HG03196 (cell line): Measurements from ENCODE around the gene FAM124B.
A peak's percentile ranks its signal among the peaks of the same experiment; 100 is the strongest.
"Not testable (repeated sequence)": the region's sequence is repeated elsewhere in the genome, so short reads cannot be mapped to it uniquely, and the experiment has no call there.

ENCODE experiments used
- ATAC-seq: cut with Tn5 transposase; IDR thresholded peaks from one replicate; pipeline ENCODE4 v1.9.1; 2021; ENCODE audit not compliant: unreplicated experiment

The FAM124B gene

GRCh38 chr2:224382973-224383555 is 18.8 kb downstream of the FAM124B start:
- no peak for ATAC-seq

- not testable (repeated sequence) for ATAC-seq
These were observed 19.6 kb downstream of the FAM124B start for GRCh38 chr2:224382280-224382647.

GRCh38 chr2:224381521-224382279 is 20.2 kb downstream of the FAM124B start:
- ATAC-seq, result no peak

GRCh38 chr2:224379986-224380385 is 21.9 kb downstream of the FAM124B start:
- ATAC-seq, result no peak

DNA sequence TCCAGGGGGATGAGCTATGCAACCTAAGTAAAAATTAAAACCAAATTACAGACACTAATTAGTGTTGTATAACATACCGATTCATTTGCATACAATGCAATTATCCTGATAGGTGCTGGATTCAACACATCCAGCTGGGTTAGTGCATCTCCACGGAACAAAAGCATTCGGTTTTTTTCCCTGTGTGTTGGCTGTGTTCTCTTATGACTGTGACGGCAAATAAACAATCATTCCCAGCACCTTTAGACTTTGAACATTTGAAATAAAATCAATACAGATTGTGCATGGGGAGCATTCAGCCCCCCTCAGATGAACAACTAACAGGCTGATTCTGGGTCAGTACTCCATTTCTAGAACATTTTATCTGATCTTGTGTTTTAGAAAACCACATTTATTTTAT is 22.7 kb downstream of the FAM124B start:
- ATAC-seq, result no peak

DNA sequence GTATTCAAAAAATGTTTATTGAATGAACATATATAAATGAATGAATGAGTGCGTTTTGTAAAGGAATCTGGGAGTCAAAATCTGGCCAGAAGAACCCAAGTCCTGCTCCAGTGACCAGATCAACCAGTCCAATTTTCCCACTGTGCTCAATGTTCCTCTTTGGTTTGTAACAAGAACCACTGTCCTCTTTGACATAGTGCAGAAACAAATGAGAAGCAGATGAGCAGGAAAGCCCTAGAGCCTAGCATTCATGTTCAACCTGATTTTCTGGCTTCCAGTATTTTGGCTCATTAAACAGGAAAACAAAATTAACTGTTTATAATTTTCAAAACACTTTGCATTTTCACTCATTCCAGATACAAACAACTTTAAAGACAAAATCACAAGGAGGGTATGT is 23.2 kb downstream of the FAM124B start:
- no peak for ATAC-seq

DNA sequence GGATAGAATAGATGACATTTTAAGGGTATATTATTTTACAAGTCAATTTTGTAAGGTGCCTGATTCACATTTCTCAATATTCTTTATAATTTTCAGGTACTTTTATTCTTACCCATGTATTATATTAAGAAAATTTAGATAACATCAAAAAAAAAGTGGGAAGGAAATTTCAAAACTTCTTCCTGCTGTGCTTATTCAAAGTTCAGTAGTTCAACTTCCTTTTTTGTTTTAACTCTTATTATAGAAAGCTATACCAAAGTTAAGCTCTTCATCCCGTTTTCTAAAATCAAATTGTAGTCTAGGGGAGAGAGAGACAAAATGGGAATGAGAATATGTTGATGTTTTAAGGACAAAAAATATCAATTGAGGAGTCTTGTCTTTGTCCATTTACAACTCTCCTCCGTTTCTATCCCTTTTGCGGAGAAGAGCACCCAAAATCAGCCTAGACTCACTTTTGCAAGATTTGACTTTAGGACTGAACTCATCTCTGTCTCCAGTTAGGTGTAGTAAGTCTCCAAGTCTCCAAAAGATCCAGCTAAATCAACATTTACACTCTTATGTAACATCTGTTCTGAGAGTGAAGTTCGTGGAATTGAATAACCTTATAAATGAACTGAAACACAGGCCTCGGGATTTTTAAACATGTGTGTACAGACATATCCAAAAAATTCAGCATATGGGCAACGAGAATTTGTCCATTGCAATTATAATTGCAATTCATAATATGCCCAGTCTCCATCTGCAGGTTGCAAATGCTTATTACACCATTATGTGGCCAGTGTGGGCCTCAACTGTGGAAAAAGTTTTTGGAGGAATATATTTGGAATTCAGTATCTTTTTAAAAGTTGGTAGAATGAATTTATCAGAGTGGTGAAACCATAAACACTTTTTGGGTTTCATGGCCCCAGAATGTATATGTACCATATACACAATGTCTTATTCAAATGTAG is 23.9 kb downstream of the FAM124B start:
- ATAC-seq, result no peak

- no peak for ATAC-seq
These were observed 29.3 kb downstream of the FAM124B start for GRCh38 chr2:224372641-224373040.

- no peak for ATAC-seq
These were observed 32.8 kb downstream of the FAM124B start for GRCh38 chr2:224369028-224369632.

GRCh38 chr2:224366267-224366844 is 35.6 kb downstream of the FAM124B start:
- ATAC-seq, result no peak

DNA sequence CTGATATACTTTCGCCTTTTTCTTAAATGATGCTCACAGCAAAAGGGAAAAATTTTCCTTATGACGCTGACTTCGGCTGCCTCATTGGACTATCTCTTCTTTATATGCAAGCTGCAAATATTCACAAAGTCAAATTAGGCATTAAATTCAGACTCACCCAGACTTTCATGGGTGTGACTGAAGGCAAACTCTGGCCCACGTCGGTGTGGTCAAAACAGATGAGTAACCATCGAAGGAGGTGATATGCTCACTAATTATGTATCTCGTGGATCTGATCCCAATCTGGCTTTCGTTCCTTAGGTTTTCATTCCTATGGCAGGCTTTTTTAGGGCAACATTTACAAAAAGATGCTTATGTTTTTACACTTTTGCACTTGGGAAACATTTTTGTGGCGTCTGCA is 36.6 kb downstream of the FAM124B start:
- ATAC-seq, result no peak

GRCh38 chr2:224363281-224363680 is 38.6 kb downstream of the FAM124B start:
- no peak for ATAC-seq

- no peak for ATAC-seq
These were observed 39.8 kb downstream of the FAM124B start for GRCh38 chr2:224362094-224362493.

DNA sequence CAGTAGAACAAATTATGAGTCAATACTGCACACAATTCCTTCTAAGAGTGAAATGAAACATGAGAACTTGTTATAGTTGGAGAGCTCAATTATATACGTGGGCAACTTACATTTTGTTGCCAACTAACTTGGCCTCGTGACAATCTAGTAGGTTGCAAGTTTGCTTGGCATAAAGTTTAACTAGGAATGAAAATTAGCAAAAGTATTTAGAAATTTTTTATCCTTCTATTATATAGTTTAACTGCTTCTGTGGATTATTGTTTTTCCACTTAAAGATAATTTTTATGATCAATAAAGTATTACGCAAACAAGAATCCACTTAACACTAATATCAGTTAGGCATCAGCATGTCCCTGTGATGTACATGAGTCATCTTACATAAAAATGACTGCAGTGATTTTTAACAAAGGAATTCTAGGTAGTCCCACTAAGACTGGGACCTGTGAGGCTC is 41.1 kb downstream of the FAM124B start:
- ATAC-seq, result no peak

DNA sequence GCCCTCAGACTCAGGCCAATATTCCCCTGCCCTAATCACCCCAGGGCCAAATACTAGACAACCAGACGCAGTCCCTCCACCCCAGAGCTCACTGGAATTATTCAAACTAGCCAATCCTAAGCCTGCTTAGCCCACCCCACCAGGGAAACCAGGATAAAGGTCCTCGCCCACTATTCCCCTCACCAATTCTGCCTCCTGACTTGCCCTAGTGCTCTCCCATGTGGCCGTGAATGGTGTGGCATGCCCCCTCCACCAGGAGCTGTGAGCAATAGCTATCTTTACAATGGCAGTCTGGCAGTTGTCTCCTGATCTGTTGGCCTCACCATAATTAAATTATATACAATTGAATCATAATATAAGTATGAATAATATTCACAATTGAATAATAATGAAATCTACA is 42.3 kb downstream of the FAM124B start:
- no peak for ATAC-seq

- peak; percentile 76 for ATAC-seq
These were observed 44.6 kb downstream of the FAM124B start for GRCh38 chr2:224357098-224357901.

GRCh38 chr2:224354632-224355211 is 47.2 kb downstream of the FAM124B start:
- ATAC-seq, result no peak

GRCh38 chr2:224350703-224351102 is 51.2 kb downstream of the FAM124B start:
- no peak for ATAC-seq

DNA sequence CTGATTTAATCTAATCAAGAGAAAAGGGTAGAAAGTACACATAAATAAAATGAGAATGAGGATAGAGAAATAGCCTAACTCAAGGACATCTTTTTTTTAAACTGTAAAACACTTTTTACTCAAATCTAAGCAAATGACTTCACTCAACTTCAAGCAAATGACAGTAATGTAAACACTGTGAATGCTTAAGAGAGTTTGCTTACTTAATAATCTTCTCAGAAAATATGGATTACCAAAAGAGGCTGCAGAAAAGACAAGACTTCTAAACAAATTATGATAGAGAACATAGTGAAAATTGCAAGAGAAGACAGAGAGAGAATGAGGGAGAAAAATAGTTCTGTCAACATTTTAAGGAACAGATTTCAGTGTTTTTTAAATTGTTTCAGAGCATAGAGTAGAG is 52.5 kb downstream of the FAM124B start:
- ATAC-seq, result no peak
